HepG2 (cell line): ENCODE measurements around the gene UQCR11. TPM values are rescaled to one million over a fixed set of nuclear protein-coding genes. Genes with fewer than 3 reads are reported as not detected.

Source experiments
- ELK4 ChIP-seq: sonication (generic); formaldehyde crosslinking; IDR thresholded peaks from 2 replicates; pipeline ENCODE4 v1.9.0; 2021; ENCODE audit warnings: missing genetic modification reagents, borderline replicate concordance
- ESRRA ChIP-seq: sonication (generic); formaldehyde crosslinking; IDR thresholded peaks from 2 replicates; pipeline ENCODE4 v1.5.1; 2020; ENCODE audit warnings: mild to moderate bottlenecking, low read depth, missing genetic modification reagents
- MEIS1 ChIP-seq: sonication (generic); formaldehyde crosslinking; IDR thresholded peaks from 2 replicates; pipeline ENCODE4 v1.9.0; 2021; ENCODE audit warnings: mild to moderate bottlenecking, missing genetic modification reagents, moderate library complexity, borderline replicate concordance
- MTA3 ChIP-seq: sonication (generic); formaldehyde crosslinking; IDR thresholded peaks from 2 replicates; pipeline ENCODE4 v1.4.0; 2020; ENCODE audit warnings: missing genetic modification reagents
- NFE2 ChIP-seq: sonication (generic); formaldehyde crosslinking; IDR thresholded peaks from 2 replicates; pipeline ENCODE4 v1.4.0; 2020; ENCODE audit warnings: missing genetic modification reagents
- PAF1 ChIP-seq: IDR thresholded peaks from 2 replicates; pipeline ENCODE4 v1.6.1; 2016; ENCODE audit warnings: missing genetic modification reagents, missing compliant biosample characterization
- PHF21A ChIP-seq: sonication (generic); formaldehyde crosslinking; IDR thresholded peaks from 2 replicates; pipeline ENCODE4 v1.5.0; 2020; ENCODE audit warnings: mild to moderate bottlenecking, missing genetic modification reagents
- RELA ChIP-seq: sonication (generic); formaldehyde crosslinking; IDR thresholded peaks from 2 replicates; pipeline ENCODE4 v1.4.0; 2020; ENCODE audit warnings: missing genetic modification reagents
- SATB2 ChIP-seq: sonication (generic); formaldehyde crosslinking; IDR thresholded peaks from 2 replicates; pipeline ENCODE4 v1.5.0; 2020; ENCODE audit warnings: missing genetic modification reagents
- SMARCC2 ChIP-seq: fragments of 450-650 bp; IDR thresholded peaks from 2 replicates; pipeline ENCODE4 v1.6.1; 2017; ENCODE audit warnings: antibody characterized with exemption, mild to moderate bottlenecking
- ZFP1 ChIP-seq: IDR thresholded peaks from 2 replicates; pipeline ENCODE4 v1.6.1; 2016
- ZGPAT ChIP-seq: IDR thresholded peaks from 2 replicates; pipeline ENCODE4 v1.6.1; 2016; ENCODE audit warnings: mild to moderate bottlenecking
- ZNF232 ChIP-seq: sonication (generic); formaldehyde crosslinking; IDR thresholded peaks from 2 replicates; pipeline ENCODE4 v1.4.0; 2020; ENCODE audit warnings: missing genetic modification reagents, borderline replicate concordance
- ZNF274 ChIP-seq: sonication (generic); formaldehyde crosslinking; IDR thresholded peaks from 2 replicates; pipeline ENCODE4 v1.5.1; 2020; ENCODE audit warnings: mild to moderate bottlenecking, missing genetic modification reagents
- ZNF275 ChIP-seq: sonication (generic); formaldehyde crosslinking; IDR thresholded peaks from 2 replicates; pipeline ENCODE4 v1.8.0; 2022; ENCODE audit warnings: missing genetic modification reagents, mild to moderate bottlenecking, inconsistent platforms, borderline replicate concordance
- ZNF317 ChIP-seq: sonication (generic); formaldehyde crosslinking; IDR thresholded peaks from 2 replicates; pipeline ENCODE4 v1.5.0; 2020; ENCODE audit warnings: mild to moderate bottlenecking, missing genetic modification reagents
- ZNF329 ChIP-seq: sonication (generic); formaldehyde crosslinking; IDR thresholded peaks from 2 replicates; pipeline ENCODE4 v1.9.0; 2021; ENCODE audit warnings: low read depth, mild to moderate bottlenecking, missing genetic modification reagents
- ZNF333 ChIP-seq: sonication (generic); formaldehyde crosslinking; IDR thresholded peaks from 2 replicates; pipeline ENCODE4 v1.4.0; 2020; ENCODE audit warnings: mild to moderate bottlenecking, missing genetic modification reagents, borderline replicate concordance
- ZNF546 ChIP-seq: sonication (generic); formaldehyde crosslinking; conservative IDR thresholded peaks from 2 replicates; pipeline ENCODE4 v1.8.1; 2023; ENCODE audit warnings: mild to moderate bottlenecking, missing genetic modification reagents
- ZZZ3 ChIP-seq: sonication (generic); formaldehyde crosslinking; IDR thresholded peaks from 2 replicates; pipeline ENCODE4 v1.4.0; 2020; ENCODE audit warnings: missing genetic modification reagents, mild to moderate bottlenecking, borderline replicate concordance
- polyA plus RNA-seq, 8 experiments: library from polyadenylated mRNA; depleted of rRNA in 3 of 8; stranded (reverse) in 7 of 8; unstranded in 1 of 8; fragments of >200 nt; fragmentation: Illumina TruSeq in 4 of 8; extraction: Trizol in 4 of 8; gene quantifications; 2 replicates each; pipeline versions ENCODE4 v1.2.1 to v1.2.3, GENCODE V29; 2011 to 2016; ENCODE audit warnings: low read depth in 4 of 8, missing spikeins in 1 of 8, mixed read lengths in 1 of 8; ENCODE audit not compliant: insufficient read depth in 1 of 8
- total RNA-seq, 5 experiments: library from RNA; depleted of rRNA; stranded (reverse); fragments of >200 nt; fragmentation: Illumina TruSeq; extraction: Trizol; gene quantifications; 2 replicates each; pipeline ENCODE4 v1.2.3, GENCODE V29; 2016; ENCODE audit warnings: low read depth in 1 of 5
- TF ChIP-seq, protein P1 (sequence below): sonication (generic); formaldehyde crosslinking; IDR thresholded peaks from 2 replicates; pipeline ENCODE4 v1.8.1; 2022; ENCODE audit warnings: mild to moderate bottlenecking, missing genetic modification reagents
- TF ChIP-seq, protein P2 (sequence below): sonication (generic); formaldehyde crosslinking; IDR thresholded peaks from 2 replicates; pipeline ENCODE4 v1.4.0; 2020; ENCODE audit warnings: mild to moderate bottlenecking, missing genetic modification reagents, borderline replicate concordance
- TF ChIP-seq, protein P3 (sequence below): sonication (generic); formaldehyde crosslinking; IDR thresholded peaks from 2 replicates; pipeline ENCODE4 v1.8.0; 2022; ENCODE audit warnings: low read depth, missing genetic modification reagents

Gene UQCR11
- total and polyA plus RNA-seq, 2 of the 13 experiments (the other 11 are each of a cell fraction or from before 2014, with no cell fraction given) = 125 to 214 TPM

- TF ChIP-seq SMARCC2 (no peak), SATB2 (CRISPR knock-in tag) (no peak), ZNF333 (CRISPR knock-in tag) (no peak), PAF1 (no peak), ZNF275 (CRISPR knock-in tag) (no peak), NFE2 (CRISPR knock-in tag) (no peak), RELA (CRISPR knock-in tag) (no peak), ESRRA (no peak), PHF21A (CRISPR knock-in tag) (no peak), ZNF546 (CRISPR knock-in tag) (no peak), MEIS1 (CRISPR knock-in tag) (no peak), ZNF329 (no peak), MTA3 (CRISPR knock-in tag) (no peak), ELK4 (CRISPR knock-in tag) (no peak), ZZZ3 (CRISPR knock-in tag) (no peak), ZGPAT (CRISPR knock-in tag) (no peak), ZNF274 (CRISPR knock-in tag) (no peak; the same call in 1 of the 2 replicates), ZNF232 (CRISPR knock-in tag) (0 out of 2 replicates have a peak, but pooled peaks have one; percentile 1), ZFP1 (CRISPR knock-in tag) (no peak), ZNF317 (CRISPR knock-in tag) (no peak; the same call in 1 of the 2 replicates)
- TF ChIP-seq, protein P1, sequence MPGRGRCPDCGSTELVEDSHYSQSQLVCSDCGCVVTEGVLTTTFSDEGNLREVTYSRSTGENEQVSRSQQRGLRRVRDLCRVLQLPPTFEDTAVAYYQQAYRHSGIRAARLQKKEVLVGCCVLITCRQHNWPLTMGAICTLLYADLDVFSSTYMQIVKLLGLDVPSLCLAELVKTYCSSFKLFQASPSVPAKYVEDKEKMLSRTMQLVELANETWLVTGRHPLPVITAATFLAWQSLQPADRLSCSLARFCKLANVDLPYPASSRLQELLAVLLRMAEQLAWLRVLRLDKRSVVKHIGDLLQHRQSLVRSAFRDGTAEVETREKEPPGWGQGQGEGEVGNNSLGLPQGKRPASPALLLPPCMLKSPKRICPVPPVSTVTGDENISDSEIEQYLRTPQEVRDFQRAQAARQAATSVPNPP (CRISPR knock-in tag) = no peak
- TF ChIP-seq, protein P2, sequence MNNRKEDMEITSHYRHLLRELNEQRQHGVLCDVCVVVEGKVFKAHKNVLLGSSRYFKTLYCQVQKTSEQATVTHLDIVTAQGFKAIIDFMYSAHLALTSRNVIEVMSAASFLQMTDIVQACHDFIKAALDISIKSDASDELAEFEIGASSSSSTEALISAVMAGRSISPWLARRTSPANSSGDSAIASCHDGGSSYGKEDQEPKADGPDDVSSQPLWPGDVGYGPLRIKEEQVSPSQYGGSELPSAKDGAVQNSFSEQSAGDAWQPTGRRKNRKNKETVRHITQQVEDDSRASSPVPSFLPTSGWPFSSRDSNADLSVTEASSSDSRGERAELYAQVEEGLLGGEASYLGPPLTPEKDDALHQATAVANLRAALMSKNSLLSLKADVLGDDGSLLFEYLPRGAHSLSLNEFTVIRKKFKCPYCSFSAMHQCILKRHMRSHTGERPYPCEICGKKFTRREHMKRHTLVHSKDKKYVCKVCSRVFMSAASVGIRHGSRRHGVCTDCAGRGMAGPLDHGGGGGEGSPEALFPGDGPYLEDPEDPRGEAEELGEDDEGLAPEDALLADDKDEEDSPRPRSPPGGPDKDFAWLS (CRISPR knock-in tag) = no peak
- TF ChIP-seq, protein P3, sequence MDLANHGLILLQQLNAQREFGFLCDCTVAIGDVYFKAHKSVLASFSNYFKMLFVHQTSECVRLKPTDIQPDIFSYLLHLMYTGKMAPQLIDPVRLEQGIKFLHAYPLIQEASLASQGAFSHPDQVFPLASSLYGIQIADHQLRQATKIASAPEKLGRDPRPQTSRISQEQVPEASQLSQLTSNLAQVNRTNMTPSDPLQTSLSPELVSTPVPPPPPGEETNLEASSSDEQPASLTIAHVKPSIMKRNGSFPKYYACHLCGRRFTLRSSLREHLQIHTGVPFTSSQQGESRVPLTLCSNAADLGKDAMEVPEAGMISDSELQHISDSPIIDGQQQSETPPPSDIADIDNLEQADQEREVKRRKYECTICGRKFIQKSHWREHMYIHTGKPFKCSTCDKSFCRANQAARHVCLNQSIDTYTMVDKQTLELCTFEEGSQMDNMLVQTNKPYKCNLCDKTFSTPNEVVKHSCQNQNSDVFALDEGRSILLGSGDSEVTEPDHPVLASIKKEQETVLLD = no peak
These were observed 13.7 kb downstream of the UQCR11 start (continued) for GRCh38 chr19:1591421-1592023.
